Embryonic facial prominence (tissue), 1 donor: ENCODE results near the gene MRPL48.
"Not testable (repeated sequence)": the region's sequence is repeated elsewhere in the genome, so short reads cannot be mapped to it uniquely, and the experiment has no call there.

Source experiments
- DNase-seq: peaks from one replicate; pipeline ENCODE4 v3.0.0-alpha.2; 2016; ENCODE audit errors: extremely low spot score

MRPL48 gene

GRCh38 chr11:73787643-73788558 lies at the start of gene MRPL48:
Gene MRPL48 (plus strand): TSS chr11:73787874. CDS start chr11:73787972, 98 bp downstream.
- DNase-seq: peak; percentile 80

GRCh38 chr11:73743045-73743444 lies 44.6 kb upstream of the MRPL48 start:
- no peak for DNase-seq

GRCh38 chr11:73746701-73747100 lies 41.0 kb upstream of the MRPL48 start:
- DNase-seq: no peak

GRCh38 chr11:73747762-73748161 lies 39.9 kb upstream of the MRPL48 start:
- DNase-seq: no peak

- no peak for DNase-seq
Observed at GRCh38 chr11:73748300-73748699, 39.4 kb upstream of the MRPL48 start.

DNA sequence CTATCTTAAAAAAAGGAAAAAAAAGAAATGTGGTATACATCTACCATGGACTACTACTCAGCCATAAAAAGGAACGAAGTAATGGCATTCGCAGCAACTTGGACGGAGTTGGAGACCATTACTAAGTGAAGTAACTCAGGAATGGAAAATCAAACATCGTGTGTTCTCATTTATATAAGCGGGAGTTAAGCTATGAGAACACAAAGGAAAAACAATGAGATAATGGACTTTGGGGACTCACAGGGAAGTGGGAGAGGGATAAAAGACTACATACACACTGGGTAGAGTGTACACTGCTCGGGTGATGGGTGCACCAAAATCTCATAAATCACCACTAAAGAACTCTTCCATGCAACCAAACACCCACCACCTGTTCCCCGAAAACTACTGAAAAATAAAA lies 38.6 kb upstream of the MRPL48 start:
- DNase-seq: no peak

DNA sequence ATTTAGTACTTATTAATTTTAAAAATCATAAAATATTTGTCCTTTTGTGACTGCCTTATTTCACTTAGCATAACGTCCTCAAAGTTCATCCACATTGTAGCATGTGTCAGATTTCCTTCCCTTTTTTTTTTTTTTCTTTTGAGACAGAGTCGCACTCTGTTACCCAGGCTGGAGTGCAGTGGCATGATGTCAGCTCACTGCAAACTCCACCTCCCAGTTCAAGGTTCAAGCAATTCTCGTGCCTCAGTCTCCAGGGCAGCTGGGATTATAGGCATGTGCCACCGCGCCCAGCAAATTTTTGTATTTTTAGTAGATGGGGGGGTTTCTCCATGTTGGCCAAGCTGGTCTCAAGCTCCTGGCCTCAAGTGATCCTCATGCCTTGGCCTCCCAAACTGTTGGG lies 37.4 kb upstream of the MRPL48 start:
- DNase-seq: no peak

GRCh38 chr11:73750862-73751261 lies 36.8 kb upstream of the MRPL48 start:
- DNase-seq: not testable (repeated sequence)

DNA sequence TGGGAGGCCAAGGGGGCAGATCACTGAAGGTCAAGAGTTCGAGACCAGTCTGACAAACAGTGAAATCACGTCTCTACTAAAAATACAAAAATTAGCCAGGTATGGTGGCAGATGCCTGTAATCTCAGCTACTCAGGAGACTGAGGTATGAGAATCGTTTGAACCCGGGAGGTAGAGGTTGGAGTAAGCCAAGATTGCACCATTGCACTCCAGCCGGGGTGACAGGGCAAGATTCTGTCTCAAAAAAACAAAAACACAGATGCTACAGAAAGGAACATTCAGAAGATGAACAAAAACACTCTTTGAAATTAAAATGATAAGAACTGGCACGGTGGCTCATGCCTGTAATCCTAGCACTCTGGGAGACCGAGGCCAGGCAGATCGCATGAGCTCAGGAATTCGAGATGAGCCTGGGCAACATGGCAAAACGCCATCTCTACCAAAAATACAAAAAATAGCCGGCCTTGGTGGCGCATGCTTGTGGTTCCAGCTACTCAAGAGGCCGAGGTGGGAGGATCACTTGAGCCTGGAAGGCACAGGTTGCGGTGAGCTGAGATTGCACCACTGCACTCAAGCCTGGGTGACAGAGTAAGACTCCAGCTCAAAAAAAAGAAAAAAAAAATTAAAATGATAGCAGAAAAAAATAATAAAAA lies 35.3 kb upstream of the MRPL48 start:
- no peak for DNase-seq

- DNase-seq: no peak
Observed at GRCh38 chr11:73752903-73753302, 34.8 kb upstream of the MRPL48 start.

DNA sequence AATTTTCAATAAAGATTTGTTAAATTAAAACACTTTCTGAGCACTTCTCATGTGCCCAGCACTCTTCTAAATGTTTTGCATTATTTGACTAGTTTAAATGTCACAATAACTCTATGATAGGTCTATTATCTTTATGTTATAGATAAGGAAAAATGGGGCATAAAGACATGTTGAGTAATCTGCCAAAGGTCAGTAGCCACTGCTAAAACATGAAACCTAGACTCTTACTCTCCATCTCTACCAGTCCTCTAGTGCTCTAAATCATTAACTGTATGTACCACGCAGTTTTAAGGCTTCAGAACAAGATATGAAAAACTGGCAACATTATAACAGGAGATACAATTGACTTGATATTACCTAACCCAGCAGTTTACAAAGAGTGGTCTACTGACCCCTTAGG lies 33.7 kb upstream of the MRPL48 start:
- no peak for DNase-seq

- DNase-seq: no peak
Observed at GRCh38 chr11:73755670-73756069, 32.0 kb upstream of the MRPL48 start.

DNA sequence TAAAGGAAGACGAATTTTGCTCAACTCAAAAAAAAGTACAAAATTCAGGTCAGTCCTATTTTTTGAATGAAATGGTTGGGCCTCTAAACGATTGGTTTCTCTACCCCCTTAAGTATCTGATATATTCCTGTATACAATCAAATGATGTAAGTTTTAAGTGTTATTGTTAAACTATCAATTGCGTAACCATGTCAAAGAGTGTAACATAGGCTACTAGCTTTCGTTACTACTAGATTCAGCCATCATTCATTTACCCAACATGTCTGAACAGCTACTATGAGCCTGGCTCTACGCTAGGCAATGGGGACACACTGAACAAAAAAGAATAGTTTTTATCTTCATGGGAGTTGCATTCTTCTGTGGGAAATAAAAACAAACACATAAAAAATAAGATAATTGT lies 30.1 kb upstream of the MRPL48 start:
- no peak for DNase-seq

DNA sequence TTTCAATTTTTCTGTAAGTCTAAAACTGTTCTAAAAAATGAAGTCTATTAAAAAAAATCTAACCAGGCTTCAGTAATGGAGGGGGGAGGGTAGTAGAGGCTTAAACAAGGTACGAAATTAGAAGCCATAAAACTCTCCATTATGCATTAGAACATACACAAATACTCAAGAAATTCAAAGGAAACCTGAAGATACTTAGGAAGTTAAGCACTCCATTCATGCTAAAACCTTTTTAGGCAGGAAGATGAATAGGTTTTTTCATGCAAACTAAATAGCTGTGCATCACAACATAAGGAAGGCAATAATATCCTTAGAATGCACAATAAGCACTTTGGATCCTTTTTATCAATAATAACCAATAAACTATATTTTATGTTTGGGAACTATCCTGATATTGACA lies 29.2 kb upstream of the MRPL48 start:
- no peak for DNase-seq

DNA sequence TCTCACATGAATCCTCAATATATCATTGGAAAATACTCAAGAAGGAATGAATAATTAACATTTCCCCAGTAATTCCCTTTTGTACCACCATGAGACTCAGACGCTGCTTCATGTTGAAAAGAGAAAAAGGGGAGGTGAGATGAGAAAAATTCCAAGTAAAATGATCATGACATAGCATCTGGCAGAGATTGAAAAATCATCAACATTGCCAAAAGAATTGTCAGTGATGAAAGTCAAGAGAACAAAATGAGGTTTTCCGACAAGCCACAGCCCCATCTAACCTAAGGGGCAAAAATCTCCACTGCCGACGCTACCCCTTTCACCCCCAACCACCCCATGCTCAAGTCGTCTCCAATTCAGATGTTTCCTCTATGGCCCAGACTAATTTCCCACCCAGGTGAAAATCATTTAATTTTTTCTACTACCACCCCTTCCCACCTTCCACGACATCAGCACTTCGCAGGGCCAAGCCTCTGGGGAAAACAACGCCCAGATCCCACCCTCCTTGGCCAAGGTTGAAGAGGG lies 28.0 kb upstream of the MRPL48 start:
- DNase-seq: peak; percentile 55

- DNase-seq: peak; percentile 33
Observed at GRCh38 chr11:73760135-73760678, 27.5 kb upstream of the MRPL48 start.

- DNase-seq: peak; percentile 99
Observed at GRCh38 chr11:73760679-73761402, 26.8 kb upstream of the MRPL48 start, which contains the start of gene RAB6A. Gene RAB6A (minus strand): TSS chr11:73761074. CDS start chr11:73760635, 439 bp downstream.

DNA sequence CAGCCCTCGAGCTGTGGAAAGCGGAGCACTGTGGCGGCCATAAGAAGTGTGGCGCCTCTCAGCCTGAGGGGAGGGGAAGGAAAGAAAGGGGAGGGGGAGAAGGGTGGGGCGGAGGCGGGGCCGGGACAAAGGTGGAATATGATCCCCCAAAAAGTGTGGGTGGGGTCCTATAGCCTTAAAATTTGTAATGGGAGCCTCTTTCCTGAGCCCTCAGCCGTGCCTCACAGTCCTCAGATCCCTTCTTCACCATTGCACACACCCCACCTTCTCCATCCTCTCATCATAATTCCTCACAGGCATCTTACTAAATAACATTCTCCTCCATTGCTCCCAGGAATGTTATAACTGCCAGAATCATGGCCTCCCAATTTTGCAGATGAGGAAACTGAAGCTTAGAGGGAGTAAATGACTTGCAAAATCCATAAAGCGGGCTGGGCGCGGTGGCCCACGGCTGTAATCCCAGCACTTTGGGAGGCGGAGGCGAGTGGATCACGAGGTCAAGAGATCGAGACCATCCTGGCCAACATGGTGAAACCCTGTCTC lies 26.2 kb upstream of the MRPL48 start:
- no peak for DNase-seq

DNA sequence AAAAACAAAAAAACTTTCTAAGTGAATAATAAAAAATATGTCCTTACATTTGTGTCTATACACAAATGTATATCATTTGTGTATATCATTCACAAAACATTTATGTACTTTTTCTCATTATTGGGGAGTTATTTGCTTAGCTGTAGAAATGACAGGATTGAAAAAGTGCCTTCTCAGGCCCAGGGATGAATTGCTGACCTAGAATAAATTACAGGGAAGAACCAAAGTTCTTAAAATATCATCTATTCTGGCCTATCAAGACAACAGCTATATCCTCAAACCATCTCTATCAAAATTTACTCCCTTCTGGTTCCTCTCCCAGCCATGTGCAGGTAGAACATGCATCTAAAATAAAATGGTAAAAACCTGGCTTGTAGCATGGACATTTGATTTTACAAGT lies 24.9 kb upstream of the MRPL48 start:
- DNase-seq: no peak

DNA sequence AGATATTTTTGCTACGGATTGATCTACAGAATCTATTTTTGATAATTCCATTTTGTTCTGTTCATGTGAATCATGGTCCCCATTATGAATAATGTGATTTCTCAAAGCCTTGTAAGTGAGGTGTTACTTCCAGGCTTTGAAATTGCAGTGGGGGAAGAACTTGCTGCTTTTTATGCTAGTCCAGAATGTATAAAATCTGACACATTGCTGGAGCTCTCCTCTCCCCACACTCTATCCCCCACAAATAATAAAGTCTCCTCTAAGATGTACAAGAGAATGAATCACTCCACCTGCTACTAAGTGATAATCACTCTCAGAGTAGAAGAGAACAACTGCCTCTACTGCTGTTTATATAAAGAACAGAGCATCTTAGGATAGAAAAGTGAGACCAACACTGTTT lies 20.9 kb upstream of the MRPL48 start:
- DNase-seq: no peak

DNA sequence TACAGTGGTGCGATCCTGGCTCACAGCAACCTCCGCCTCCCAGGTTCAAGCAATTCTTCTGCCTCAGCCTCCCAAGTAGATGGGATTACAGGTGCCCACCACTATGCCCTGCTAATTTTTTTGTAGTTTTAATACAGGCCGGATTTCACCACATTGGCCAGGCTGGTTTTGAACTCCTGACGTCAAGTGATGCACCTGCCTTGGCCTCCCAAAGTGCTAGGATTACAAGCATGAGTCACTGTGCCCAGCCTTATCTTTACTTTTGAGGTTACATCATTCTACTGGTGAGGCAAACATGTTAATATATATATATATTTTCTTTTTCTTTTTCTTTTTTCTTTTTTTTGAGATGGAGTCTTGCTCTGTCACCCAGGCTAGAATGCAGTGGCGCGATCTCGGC lies 16.9 kb upstream of the MRPL48 start:
- DNase-seq: not testable (repeated sequence)
